GM23338 (cell line): ENCODE data around the gene VARS2. TPM values are rescaled to one million over a fixed set of nuclear protein-coding genes. Genes with fewer than 3 reads are reported as not detected.

Source experiments
- ATAC-seq: fragments of 200-7000 bp; cut with Tn5 transposase; 3 replicates; pipeline ENCODE4 v1.9.1; 2020
- DNase-seq: peaks from one replicate; pipeline ENCODE4 v3.0.0-alpha.2; 2015; ENCODE audit warnings: low spot score
- H2AFZ ChIP-seq: fragments of 200-600 bp; sonication (generic); 2 replicates; pipeline ENCODE4 v1.8.0; 2016; ENCODE audit warnings: antibody characterized with exemption, mild to moderate bottlenecking, moderate library complexity
- H3F3A ChIP-seq: fragments of 200-600 bp; sonication (generic); replicated peaks from 2 replicates; pipeline ENCODE4 v1.8.0; 2017; ENCODE audit warnings: antibody characterized with exemption, mixed run types, low read depth
- H3K27ac ChIP-seq: fragments of 200-600 bp; sonication (generic); 2 replicates; pipeline ENCODE4 v1.6.1; 2016; ENCODE audit warnings: low read depth
- H3K27me3 ChIP-seq: fragments of 200-600 bp; sonication (generic); 2 replicates; pipeline ENCODE4 v1.8.0; 2016; ENCODE audit warnings: mild to moderate bottlenecking, mixed run types, moderate library complexity; ENCODE audit not compliant: insufficient read depth
- H3K36me3 ChIP-seq: fragments of 200-600 bp; sonication (generic); 2 replicates; pipeline ENCODE4 v1.8.0; 2016; ENCODE audit warnings: mild to moderate bottlenecking; ENCODE audit not compliant: insufficient read depth
- H3K4me1 ChIP-seq: fragments of 200-600 bp; sonication (generic); 2 replicates; pipeline ENCODE4 v1.8.0; 2016; ENCODE audit warnings: mild to moderate bottlenecking, moderate library complexity; ENCODE audit not compliant: insufficient read depth
- H3K4me2 ChIP-seq: fragments of 200-600 bp; sonication (generic); 2 replicates; pipeline ENCODE4 v1.7.1; 2017; ENCODE audit warnings: mixed run types
- H3K4me3 ChIP-seq: fragments of 200-600 bp; sonication (generic); 2 replicates; pipeline ENCODE4 v1.6.1; 2016; ENCODE audit warnings: mixed run types
- H3K79me2 ChIP-seq: fragments of 200-600 bp; sonication (generic); replicated peaks from 2 replicates; pipeline ENCODE4 v1.8.0; 2017; ENCODE audit warnings: mild to moderate bottlenecking; ENCODE audit not compliant: insufficient read depth
- H3K9me2 ChIP-seq: fragments of 200-600 bp; sonication (generic); 2 replicates; pipeline ENCODE4 v1.8.0; 2017; ENCODE audit not compliant: insufficient read depth
- H4K20me1 ChIP-seq: fragments of 200-600 bp; sonication (generic); replicated peaks from 2 replicates; pipeline ENCODE4 v1.8.0; 2017; ENCODE audit warnings: mild to moderate bottlenecking; ENCODE audit not compliant: insufficient read depth
- H3K27ac Mint-ChIP-seq: 2 replicates; pipeline ENCODE4 v1.8.0; 2020; ENCODE audit warnings: inconsistent platforms, mild to moderate bottlenecking, moderate library complexity, mixed read lengths
- H3K27me3 Mint-ChIP-seq: 3 replicates; pipeline ENCODE4 v1.8.0; 2022; ENCODE audit warnings: low read depth, mild to moderate bottlenecking, moderate library complexity, mixed read lengths, inconsistent platforms; ENCODE audit not compliant: insufficient read depth, poor library complexity
- H3K36me3 Mint-ChIP-seq: 3 replicates; pipeline ENCODE4 v1.8.0; 2021; ENCODE audit warnings: low read depth, mild to moderate bottlenecking, inconsistent platforms, moderate library complexity, mixed read lengths
- H3K4me1 Mint-ChIP-seq: 3 replicates; pipeline ENCODE4 v1.8.0; 2020; ENCODE audit warnings: mild to moderate bottlenecking, inconsistent platforms, mixed read lengths
- H3K4me3 Mint-ChIP-seq: 3 replicates; pipeline ENCODE4 v1.8.0; 2021; ENCODE audit warnings: moderate library complexity, mild to moderate bottlenecking, inconsistent platforms, mixed read lengths
- H3K9me3 Mint-ChIP-seq: 3 replicates; pipeline ENCODE4 v1.8.0; 2020; ENCODE audit warnings: moderate library complexity, mild to moderate bottlenecking, inconsistent platforms, mixed read lengths
- CREB1 ChIP-seq: fragments of 250-450 bp; sonication (Bioruptor Pico); IDR thresholded peaks from 2 replicates; pipeline ENCODE4 v1.5.0; 2020; ENCODE audit warnings: low read depth, mild to moderate bottlenecking, moderate library complexity
- CTCF ChIP-seq, 2 experiments: fragments of 200-600 bp in 1 of 2; sonication (generic) in 1 of 2; conservative IDR thresholded peaks; 2 replicates each; pipeline versions ENCODE4 v1.5.1 to v1.6.1; 2016 to 2017; ENCODE audit warnings: antibody characterized with exemption in 2 of 2, low read depth in 2 of 2, mild to moderate bottlenecking in 2 of 2, moderate library complexity in 1 of 2
- EZH2 ChIP-seq: fragments of 200-600 bp; sonication (generic); IDR thresholded peaks from one replicate; pipeline ENCODE4 v1.8.0; 2017; ENCODE audit warnings: antibody characterized with exemption, mild to moderate bottlenecking, low read depth; ENCODE audit not compliant: unreplicated experiment
- EZH2phosphoT487 ChIP-seq: fragments of 200-600 bp; sonication (generic); IDR thresholded peaks from one replicate; pipeline ENCODE4 v1.8.1; 2018; ENCODE audit warnings: antibody characterized with exemption; ENCODE audit not compliant: unreplicated experiment
- JUNB ChIP-seq: IDR thresholded peaks from one replicate; pipeline ENCODE4 v1.6.1; 2016; ENCODE audit warnings: antibody characterized with exemption; ENCODE audit not compliant: unreplicated experiment
- NANOG ChIP-seq: IDR thresholded peaks from 2 replicates; pipeline ENCODE4 v1.6.1; 2016; ENCODE audit warnings: antibody characterized with exemption, borderline replicate concordance
- POLR2AphosphoS5 ChIP-seq: IDR thresholded peaks from 2 replicates; pipeline ENCODE4 v1.6.1; 2016; ENCODE audit warnings: antibody characterized with exemption, low read depth
- STAT1 ChIP-seq: IDR thresholded peaks from one replicate; pipeline ENCODE4 v1.6.1; 2016; ENCODE audit warnings: antibody characterized with exemption; ENCODE audit not compliant: unreplicated experiment
- ZNF114 ChIP-seq: fragments of 250-450 bp; sonication (Bioruptor Pico); IDR thresholded peaks from 2 replicates; pipeline ENCODE4 v1.5.0; 2020; ENCODE audit warnings: mild to moderate bottlenecking, moderate library complexity
- ZNF331 ChIP-seq: fragments of 250-450 bp; sonication (Bioruptor Pico); IDR thresholded peaks from 2 replicates; pipeline ENCODE4 v1.5.0; 2020; ENCODE audit warnings: low read depth, mild to moderate bottlenecking, moderate library complexity
- polyA plus RNA-seq: library from polyadenylated mRNA; unstranded; fragments of >200 nt; fragmentation: Nextera tagmentation; extraction: Ambion mirVana; gene quantifications from 2 replicates; pipeline ENCODE4 v1.2.1, GENCODE V29; 2016
- total RNA-seq: library from RNA; depleted of rRNA; stranded (reverse); fragments of >200 nt; shearing (Covaris generic); gene quantifications from 2 replicates; pipeline ENCODE4 v1.2.3, GENCODE V29; 2014
- TF ChIP-seq, protein P1 (sequence below): fragments of 250-450 bp; sonication (Bioruptor Pico); IDR thresholded peaks from 2 replicates; pipeline ENCODE4 v1.5.0; 2020; ENCODE audit warnings: mild to moderate bottlenecking, moderate library complexity
- TF ChIP-seq, protein P2 (sequence below): IDR thresholded peaks from 2 replicates; pipeline ENCODE4 v1.6.1; 2016; ENCODE audit warnings: antibody characterized with exemption
- TF ChIP-seq, protein P3 (sequence below): IDR thresholded peaks from one replicate; pipeline ENCODE4 v1.6.1; 2018; ENCODE audit warnings: antibody characterized with exemption; ENCODE audit not compliant: unreplicated experiment

The VARS2 gene
- total and polyA plus RNA-seq, 2 experiments from 2014 or later = 13.7 to 36.4 TPM

GRCh38 chr6:30935018-30935417, 21.0 kb downstream of the VARS2 start:
- Mint-ChIP-seq H3K27ac (no peak overlapping the region), H3K9me3 (no peaks in the 10 kb centered on the region), H3K4me3 (no peak overlapping the region), H3K36me3 (no peaks in the 10 kb centered on the region; the same call in 2 of the 3 replicates), H3K4me1 (peaks cover 22% of the 10 kb centered on the region), H3K27me3 (peaks cover 6% of the 10 kb centered on the region)
- Histone ChIP-seq H3F3A (no peaks in the 10 kb centered on the region), H3K4me1 (peaks cover 6% of the 10 kb centered on the region; the same call in 1 of the 2 replicates), H3K4me3 (no peak overlapping the region), H3K9me2 (no peaks in the 10 kb centered on the region), H3K4me2 (no peak overlapping the region), H2AFZ (no peak overlapping the region), H3K27me3 (no peaks in the 10 kb centered on the region), H3K36me3 (no peaks in the 10 kb centered on the region), H3K79me2 (no peaks in the 10 kb centered on the region), H3K27ac (no peak overlapping the region), H4K20me1 (no peaks in the 10 kb centered on the region)
- no peak for ATAC-seq
- no peak for TF ChIP-seq EZH2phosphoT487
- no peak for TF ChIP-seq JUNB
- no peak for TF ChIP-seq STAT1
- no peak for TF ChIP-seq ZNF331 (CRISPR knock-in tag)
- no peak for TF ChIP-seq CREB1 (CRISPR knock-in tag)
- TF ChIP-seq, protein P1, sequence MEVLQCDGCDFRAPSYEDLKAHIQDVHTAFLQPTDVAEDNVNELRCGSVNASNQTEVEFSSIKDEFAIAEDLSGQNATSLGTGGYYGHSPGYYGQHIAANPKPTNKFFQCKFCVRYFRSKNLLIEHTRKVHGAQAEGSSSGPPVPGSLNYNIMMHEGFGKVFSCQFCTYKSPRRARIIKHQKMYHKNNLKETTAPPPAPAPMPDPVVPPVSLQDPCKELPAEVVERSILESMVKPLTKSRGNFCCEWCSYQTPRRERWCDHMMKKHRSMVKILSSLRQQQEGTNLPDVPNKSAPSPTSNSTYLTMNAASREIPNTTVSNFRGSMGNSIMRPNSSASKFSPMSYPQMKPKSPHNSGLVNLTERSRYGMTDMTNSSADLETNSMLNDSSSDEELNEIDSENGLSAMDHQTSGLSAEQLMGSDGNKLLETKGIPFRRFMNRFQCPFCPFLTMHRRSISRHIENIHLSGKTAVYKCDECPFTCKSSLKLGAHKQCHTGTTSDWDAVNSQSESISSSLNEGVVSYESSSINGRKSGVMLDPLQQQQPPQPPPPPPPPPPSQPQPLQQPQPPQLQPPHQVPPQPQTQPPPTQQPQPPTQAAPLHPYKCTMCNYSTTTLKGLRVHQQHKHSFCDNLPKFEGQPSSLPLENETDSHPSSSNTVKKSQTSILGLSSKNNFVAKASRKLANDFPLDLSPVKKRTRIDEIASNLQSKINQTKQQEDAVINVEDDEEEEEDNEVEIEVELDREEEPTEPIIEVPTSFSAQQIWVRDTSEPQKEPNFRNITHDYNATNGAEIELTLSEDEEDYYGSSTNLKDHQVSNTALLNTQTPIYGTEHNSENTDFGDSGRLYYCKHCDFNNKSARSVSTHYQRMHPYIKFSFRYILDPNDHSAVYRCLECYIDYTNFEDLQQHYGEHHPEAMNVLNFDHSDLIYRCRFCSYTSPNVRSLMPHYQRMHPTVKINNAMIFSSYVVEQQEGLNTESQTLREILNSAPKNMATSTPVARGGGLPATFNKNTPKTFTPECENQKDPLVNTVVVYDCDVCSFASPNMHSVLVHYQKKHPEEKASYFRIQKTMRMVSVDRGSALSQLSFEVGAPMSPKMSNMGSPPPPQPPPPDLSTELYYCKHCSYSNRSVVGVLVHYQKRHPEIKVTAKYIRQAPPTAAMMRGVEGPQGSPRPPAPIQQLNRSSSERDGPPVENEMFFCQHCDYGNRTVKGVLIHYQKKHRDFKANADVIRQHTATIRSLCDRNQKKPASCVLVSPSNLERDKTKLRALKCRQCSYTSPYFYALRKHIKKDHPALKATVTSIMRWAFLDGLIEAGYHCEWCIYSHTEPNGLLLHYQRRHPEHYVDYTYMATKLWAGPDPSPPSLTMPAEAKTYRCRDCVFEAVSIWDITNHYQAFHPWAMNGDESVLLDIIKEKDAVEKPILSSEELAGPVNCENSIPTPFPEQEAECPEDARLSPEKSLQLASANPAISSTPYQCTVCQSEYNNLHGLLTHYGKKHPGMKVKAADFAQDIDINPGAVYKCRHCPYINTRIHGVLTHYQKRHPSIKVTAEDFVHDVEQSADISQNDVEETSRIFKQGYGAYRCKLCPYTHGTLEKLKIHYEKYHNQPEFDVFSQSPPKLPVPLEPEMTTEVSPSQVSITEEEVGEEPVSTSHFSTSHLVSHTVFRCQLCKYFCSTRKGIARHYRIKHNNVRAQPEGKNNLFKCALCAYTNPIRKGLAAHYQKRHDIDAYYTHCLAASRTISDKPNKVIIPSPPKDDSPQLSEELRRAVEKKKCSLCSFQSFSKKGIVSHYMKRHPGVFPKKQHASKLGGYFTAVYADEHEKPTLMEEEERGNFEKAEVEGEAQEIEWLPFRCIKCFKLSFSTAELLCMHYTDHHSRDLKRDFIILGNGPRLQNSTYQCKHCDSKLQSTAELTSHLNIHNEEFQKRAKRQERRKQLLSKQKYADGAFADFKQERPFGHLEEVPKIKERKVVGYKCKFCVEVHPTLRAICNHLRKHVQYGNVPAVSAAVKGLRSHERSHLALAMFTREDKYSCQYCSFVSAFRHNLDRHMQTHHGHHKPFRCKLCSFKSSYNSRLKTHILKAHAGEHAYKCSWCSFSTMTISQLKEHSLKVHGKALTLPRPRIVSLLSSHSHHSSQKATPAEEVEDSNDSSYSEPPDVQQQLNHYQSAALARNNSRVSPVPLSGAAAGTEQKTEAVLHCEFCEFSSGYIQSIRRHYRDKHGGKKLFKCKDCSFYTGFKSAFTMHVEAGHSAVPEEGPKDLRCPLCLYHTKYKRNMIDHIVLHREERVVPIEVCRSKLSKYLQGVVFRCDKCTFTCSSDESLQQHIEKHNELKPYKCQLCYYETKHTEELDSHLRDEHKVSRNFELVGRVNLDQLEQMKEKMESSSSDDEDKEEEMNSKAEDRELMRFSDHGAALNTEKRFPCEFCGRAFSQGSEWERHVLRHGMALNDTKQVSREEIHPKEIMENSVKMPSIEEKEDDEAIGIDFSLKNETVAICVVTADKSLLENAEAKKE (CRISPR knock-in tag) = no peak
- TF ChIP-seq POLR2AphosphoS5 = no peak
- TF ChIP-seq ZNF114 = no peak
- TF ChIP-seq, protein P2, sequence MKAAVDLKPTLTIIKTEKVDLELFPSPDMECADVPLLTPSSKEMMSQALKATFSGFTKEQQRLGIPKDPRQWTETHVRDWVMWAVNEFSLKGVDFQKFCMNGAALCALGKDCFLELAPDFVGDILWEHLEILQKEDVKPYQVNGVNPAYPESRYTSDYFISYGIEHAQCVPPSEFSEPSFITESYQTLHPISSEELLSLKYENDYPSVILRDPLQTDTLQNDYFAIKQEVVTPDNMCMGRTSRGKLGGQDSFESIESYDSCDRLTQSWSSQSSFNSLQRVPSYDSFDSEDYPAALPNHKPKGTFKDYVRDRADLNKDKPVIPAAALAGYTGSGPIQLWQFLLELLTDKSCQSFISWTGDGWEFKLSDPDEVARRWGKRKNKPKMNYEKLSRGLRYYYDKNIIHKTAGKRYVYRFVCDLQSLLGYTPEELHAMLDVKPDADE = no peak
- TF ChIP-seq EZH2 = no peak
- TF ChIP-seq, protein P3, sequence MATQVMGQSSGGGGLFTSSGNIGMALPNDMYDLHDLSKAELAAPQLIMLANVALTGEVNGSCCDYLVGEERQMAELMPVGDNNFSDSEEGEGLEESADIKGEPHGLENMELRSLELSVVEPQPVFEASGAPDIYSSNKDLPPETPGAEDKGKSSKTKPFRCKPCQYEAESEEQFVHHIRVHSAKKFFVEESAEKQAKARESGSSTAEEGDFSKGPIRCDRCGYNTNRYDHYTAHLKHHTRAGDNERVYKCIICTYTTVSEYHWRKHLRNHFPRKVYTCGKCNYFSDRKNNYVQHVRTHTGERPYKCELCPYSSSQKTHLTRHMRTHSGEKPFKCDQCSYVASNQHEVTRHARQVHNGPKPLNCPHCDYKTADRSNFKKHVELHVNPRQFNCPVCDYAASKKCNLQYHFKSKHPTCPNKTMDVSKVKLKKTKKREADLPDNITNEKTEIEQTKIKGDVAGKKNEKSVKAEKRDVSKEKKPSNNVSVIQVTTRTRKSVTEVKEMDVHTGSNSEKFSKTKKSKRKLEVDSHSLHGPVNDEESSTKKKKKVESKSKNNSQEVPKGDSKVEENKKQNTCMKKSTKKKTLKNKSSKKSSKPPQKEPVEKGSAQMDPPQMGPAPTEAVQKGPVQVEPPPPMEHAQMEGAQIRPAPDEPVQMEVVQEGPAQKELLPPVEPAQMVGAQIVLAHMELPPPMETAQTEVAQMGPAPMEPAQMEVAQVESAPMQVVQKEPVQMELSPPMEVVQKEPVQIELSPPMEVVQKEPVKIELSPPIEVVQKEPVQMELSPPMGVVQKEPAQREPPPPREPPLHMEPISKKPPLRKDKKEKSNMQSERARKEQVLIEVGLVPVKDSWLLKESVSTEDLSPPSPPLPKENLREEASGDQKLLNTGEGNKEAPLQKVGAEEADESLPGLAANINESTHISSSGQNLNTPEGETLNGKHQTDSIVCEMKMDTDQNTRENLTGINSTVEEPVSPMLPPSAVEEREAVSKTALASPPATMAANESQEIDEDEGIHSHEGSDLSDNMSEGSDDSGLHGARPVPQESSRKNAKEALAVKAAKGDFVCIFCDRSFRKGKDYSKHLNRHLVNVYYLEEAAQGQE = no peak
- no peak for TF ChIP-seq NANOG
- no peak for TF ChIP-seq CTCF (conservative IDR thresholded peaks at IDR 0.05; ENCODE audit: low read depth in 2 of 2)
- DNase-seq = no peak
